Neural progenitor cell (in vitro differentiated cells): ENCODE data around the gene RASGRP2. TPM values are rescaled to one million over a fixed set of nuclear protein-coding genes. Genes with fewer than 3 reads are reported as not detected.

Source experiments
- DNase-seq: peaks from one replicate; pipeline ENCODE4 v3.0.0-alpha.2; 2016; ENCODE audit warnings: low spot score
- H2AFZ ChIP-seq: fragments of 200-600 bp; sonication (generic); replicated peaks from 2 replicates; pipeline ENCODE4 v1.6.1; 2016; ENCODE audit warnings: antibody characterized with exemption
- H3F3A ChIP-seq: fragments of 200-600 bp; sonication (generic); 2 replicates; pipeline ENCODE4 v1.6.1; 2016; ENCODE audit warnings: antibody characterized with exemption, low read depth
- H3K27ac ChIP-seq: fragments of 200-600 bp; sonication (generic); 2 replicates; pipeline ENCODE4 v1.5.1; 2016; ENCODE audit warnings: mild to moderate bottlenecking
- H3K27me3 ChIP-seq: fragments of 200-600 bp; sonication (generic); 2 replicates; pipeline ENCODE4 v1.6.1; 2016; ENCODE audit warnings: mild to moderate bottlenecking, moderate library complexity
- H3K36me3 ChIP-seq: fragments of 200-600 bp; sonication (generic); 2 replicates; pipeline ENCODE4 v1.5.1; 2016
- H3K4me1 ChIP-seq: fragments of 200-600 bp; sonication (generic); 2 replicates; pipeline ENCODE4 v1.6.1; 2016; ENCODE audit warnings: mixed run types
- H3K4me2 ChIP-seq: fragments of 200-600 bp; sonication (generic); 2 replicates; pipeline ENCODE4 v1.6.1; 2016
- H3K4me3 ChIP-seq: fragments of 200-600 bp; sonication (generic); 2 replicates; pipeline ENCODE4 v1.5.1; 2016
- H3K79me2 ChIP-seq: fragments of 200-600 bp; sonication (generic); 2 replicates; pipeline ENCODE4 v1.6.1; 2016; ENCODE audit warnings: low read depth
- H3K9ac ChIP-seq: fragments of 200-600 bp; sonication (generic); 2 replicates; pipeline ENCODE4 v1.6.1; 2016
- H3K9me3 ChIP-seq: fragments of 200-600 bp; sonication (generic); 2 replicates; pipeline ENCODE4 v1.5.1; 2016; ENCODE audit warnings: low read depth
- H4K20me1 ChIP-seq: fragments of 200-600 bp; sonication (generic); 2 replicates; pipeline ENCODE4 v1.6.1; 2016; ENCODE audit warnings: low read depth
- H3K27ac Mint-ChIP-seq: 3 replicates; pipeline ENCODE4 v1.8.0; 2021; ENCODE audit warnings: mixed read lengths
- H3K27me3 Mint-ChIP-seq: 2 replicates; pipeline ENCODE4 v1.8.0; 2022; ENCODE audit warnings: low read depth, mild to moderate bottlenecking, inconsistent platforms, moderate library complexity, mixed read lengths; ENCODE audit not compliant: insufficient read depth
- H3K36me3 Mint-ChIP-seq: 3 replicates; pipeline ENCODE4 v1.8.0; 2021; ENCODE audit warnings: mixed read lengths
- H3K4me1 Mint-ChIP-seq: 3 replicates; pipeline ENCODE4 v1.8.0; 2021; ENCODE audit warnings: mixed read lengths
- H3K4me3 Mint-ChIP-seq: 3 replicates; pipeline ENCODE4 v1.8.0; 2021; ENCODE audit warnings: mild to moderate bottlenecking, moderate library complexity, mixed read lengths
- H3K9me3 Mint-ChIP-seq: 3 replicates; pipeline ENCODE4 v1.8.0; 2020; ENCODE audit warnings: mixed read lengths
- EZH2 ChIP-seq: fragments of 200-600 bp; sonication (generic); IDR thresholded peaks from 2 replicates; pipeline ENCODE4 v1.6.1; 2017; ENCODE audit warnings: antibody characterized with exemption, mild to moderate bottlenecking, moderate library complexity
- EZH2phosphoT487 ChIP-seq: fragments of 200-600 bp; sonication (generic); IDR thresholded peaks from 2 replicates; pipeline ENCODE4 v1.6.1; 2017; ENCODE audit warnings: antibody characterized with exemption
- total RNA-seq: library from RNA; depleted of rRNA; stranded (reverse); fragments of >200 nt; gene quantifications from 2 replicates; pipeline ENCODE4 v1.2.3, GENCODE V29; 2015; ENCODE audit warnings: low replicate concordance
- TF ChIP-seq, protein P1 (sequence below): fragments of 200-600 bp; sonication (generic); IDR thresholded peaks from 2 replicates; pipeline ENCODE4 v1.5.1; 2017; ENCODE audit warnings: antibody characterized with exemption, mild to moderate bottlenecking

RASGRP2 gene
- total RNA-seq, 1 donor from 2014 or later: 0.06 TPM

GRCh38 chr11:64711956-64712362 lies 32.0 kb downstream of the RASGRP2 start:
- H3K4me3 ChIP-seq: no peak overlapping the region
- peaks cover 53% of the 10 kb centered on the region for H3K27me3 Mint-ChIP-seq
- peaks cover 86% of the 10 kb centered on the region for H3K27me3 ChIP-seq
- no peaks in the 10 kb centered on the region for H3K9me3 Mint-ChIP-seq
- H3K36me3 ChIP-seq: no peaks in the 10 kb centered on the region
- H3K9me3 ChIP-seq: no peaks in the 10 kb centered on the region
- H3K27ac Mint-ChIP-seq: no peak overlapping the region
- H3K4me3 Mint-ChIP-seq: peak overlapping the region; percentile 73
- DNase-seq: no peak
- no peak overlapping the region for H3K4me2 ChIP-seq
- TF ChIP-seq EZH2 (no peak), EZH2phosphoT487 (no peak)
- TF ChIP-seq, protein P1, sequence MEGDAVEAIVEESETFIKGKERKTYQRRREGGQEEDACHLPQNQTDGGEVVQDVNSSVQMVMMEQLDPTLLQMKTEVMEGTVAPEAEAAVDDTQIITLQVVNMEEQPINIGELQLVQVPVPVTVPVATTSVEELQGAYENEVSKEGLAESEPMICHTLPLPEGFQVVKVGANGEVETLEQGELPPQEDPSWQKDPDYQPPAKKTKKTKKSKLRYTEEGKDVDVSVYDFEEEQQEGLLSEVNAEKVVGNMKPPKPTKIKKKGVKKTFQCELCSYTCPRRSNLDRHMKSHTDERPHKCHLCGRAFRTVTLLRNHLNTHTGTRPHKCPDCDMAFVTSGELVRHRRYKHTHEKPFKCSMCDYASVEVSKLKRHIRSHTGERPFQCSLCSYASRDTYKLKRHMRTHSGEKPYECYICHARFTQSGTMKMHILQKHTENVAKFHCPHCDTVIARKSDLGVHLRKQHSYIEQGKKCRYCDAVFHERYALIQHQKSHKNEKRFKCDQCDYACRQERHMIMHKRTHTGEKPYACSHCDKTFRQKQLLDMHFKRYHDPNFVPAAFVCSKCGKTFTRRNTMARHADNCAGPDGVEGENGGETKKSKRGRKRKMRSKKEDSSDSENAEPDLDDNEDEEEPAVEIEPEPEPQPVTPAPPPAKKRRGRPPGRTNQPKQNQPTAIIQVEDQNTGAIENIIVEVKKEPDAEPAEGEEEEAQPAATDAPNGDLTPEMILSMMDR: no peak
- H4K20me1 ChIP-seq: peaks cover 37% of the 10 kb centered on the region
- peaks cover 13% of the 10 kb centered on the region for H3K4me1 ChIP-seq
- H3K36me3 Mint-ChIP-seq: no peaks in the 10 kb centered on the region
- H3F3A ChIP-seq: peaks cover 31% of the 10 kb centered on the region
- H3K79me2 ChIP-seq: no peaks in the 10 kb centered on the region
- H2AFZ ChIP-seq: no peak overlapping the region
- H3K4me1 Mint-ChIP-seq: peaks cover 54% of the 10 kb centered on the region
- H3K27ac ChIP-seq: no peak overlapping the region
- H3K9ac ChIP-seq: no peak overlapping the region

GRCh38 chr11:64711138-64711955 lies 32.6 kb downstream of the RASGRP2 start:
- peaks cover 31% of the 10 kb centered on the region for H3F3A ChIP-seq
- peak overlapping the region; percentile 65 for H3K27ac Mint-ChIP-seq
- peak overlapping the region; percentile 67 for H3K4me2 ChIP-seq
- H3K79me2 ChIP-seq: no peaks in the 10 kb centered on the region
- peaks cover 84% of the 10 kb centered on the region for H3K27me3 ChIP-seq
- TF ChIP-seq, protein P1: no peak
- TF ChIP-seq EZH2 (no peak), EZH2phosphoT487 (no peak)
- H3K4me1 ChIP-seq: peaks cover 13% of the 10 kb centered on the region
- peaks cover 51% of the 10 kb centered on the region for H3K27me3 Mint-ChIP-seq
- peak; percentile 71 for DNase-seq
- peaks cover 49% of the 10 kb centered on the region for H3K4me1 Mint-ChIP-seq
- H3K27ac ChIP-seq: no peak overlapping the region
- no peak overlapping the region for H3K9ac ChIP-seq
- H3K9me3 ChIP-seq: no peaks in the 10 kb centered on the region
- H3K4me3 ChIP-seq: peak overlapping the region; percentile 20
- H3K4me3 Mint-ChIP-seq: peak overlapping the region; percentile 73
- no peaks in the 10 kb centered on the region for H3K36me3 ChIP-seq
- H3K36me3 Mint-ChIP-seq: no peaks in the 10 kb centered on the region
- no peak overlapping the region for H2AFZ ChIP-seq
- H4K20me1 ChIP-seq: peaks cover 37% of the 10 kb centered on the region
- H3K9me3 Mint-ChIP-seq: no peaks in the 10 kb centered on the region

DNA sequence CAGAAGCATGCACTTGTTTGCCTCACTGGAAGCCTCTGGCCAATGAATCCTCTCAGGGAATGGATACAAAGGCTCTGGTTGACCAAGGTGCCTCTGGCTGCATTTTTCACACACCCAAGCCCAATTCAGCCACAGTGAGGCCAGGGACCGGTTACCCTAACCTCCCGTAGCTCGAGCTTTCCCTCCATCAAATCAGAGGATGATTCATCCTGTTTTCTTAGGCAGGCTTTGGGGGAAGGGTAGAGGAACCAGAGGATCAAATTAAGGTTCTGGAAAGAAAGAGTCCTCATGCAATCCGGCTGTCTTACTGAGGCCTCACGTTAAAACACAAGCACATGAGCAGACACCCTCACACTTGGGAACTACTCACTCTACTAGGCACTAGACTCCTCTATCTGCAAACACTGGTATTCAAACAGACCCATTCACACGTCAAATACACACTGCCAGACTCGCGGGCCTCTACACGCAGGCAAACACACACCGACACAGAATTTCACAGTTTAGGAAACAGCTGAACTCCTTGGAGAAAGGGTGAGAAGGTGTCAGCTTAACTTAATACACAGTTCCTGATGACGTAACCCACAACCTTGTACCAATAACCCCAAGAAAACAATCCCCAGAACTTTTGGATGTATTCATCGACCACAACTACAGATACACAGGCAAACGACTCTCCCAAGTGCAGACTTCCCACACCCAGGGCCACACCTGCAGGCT lies 33.4 kb downstream of the RASGRP2 start:
- no peak for TF ChIP-seq EZH2phosphoT487
- no peak for TF ChIP-seq EZH2
- TF ChIP-seq, protein P1: no peak
- Histone ChIP-seq H4K20me1 (peaks cover 30% of the 10 kb centered on the region), H3K9ac (no peak overlapping the region), H3K4me3 (no peak overlapping the region), H3K4me1 (peaks cover 13% of the 10 kb centered on the region), H3K4me2 (peak overlapping the region; percentile 67), H3K36me3 (no peaks in the 10 kb centered on the region), H3K79me2 (no peaks in the 10 kb centered on the region), H3F3A (peaks cover 31% of the 10 kb centered on the region), H3K27me3 (peaks cover 78% of the 10 kb centered on the region), H3K9me3 (no peaks in the 10 kb centered on the region), H3K27ac (no peak overlapping the region), H2AFZ (no peak overlapping the region)
- no peaks in the 10 kb centered on the region for H3K9me3 Mint-ChIP-seq
- no peak overlapping the region for H3K4me3 Mint-ChIP-seq
- H3K27me3 Mint-ChIP-seq: peaks cover 51% of the 10 kb centered on the region
- H3K4me1 Mint-ChIP-seq: peaks cover 42% of the 10 kb centered on the region
- DNase-seq: no peak
- H3K36me3 Mint-ChIP-seq: no peaks in the 10 kb centered on the region
- H3K27ac Mint-ChIP-seq: no peak overlapping the region
